HL-60 (cell line): ENCODE results near the gene DNAH8.

Source experiments
- DNase-seq, 2 experiments: peaks; one replicate each; pipeline ENCODE4 v3.0.0-alpha.2; 2010 to 2020; ENCODE audit warnings: low read depth in 1 of 2, low spot score in 1 of 2
- H3K27ac ChIP-seq: fragments of 250-450 bp; sonication (Bioruptor Pico); replicated peaks from 2 replicates; pipeline ENCODE4 v1.5.1; 2020; ENCODE audit warnings: mild to moderate bottlenecking, moderate library complexity
- H3K27me3 ChIP-seq: fragments of 250-450 bp; sonication (Bioruptor Pico); 2 replicates; pipeline ENCODE4 v1.5.1; 2021; ENCODE audit warnings: mild to moderate bottlenecking, moderate library complexity; ENCODE audit not compliant: insufficient read depth, poor library complexity, severe bottlenecking
- H3K4me3 ChIP-seq: replicated peaks from 2 replicates; pipeline ENCODE4 v1.5.1; 2011; ENCODE audit warnings: mild to moderate bottlenecking, control low read depth, low read length; ENCODE audit not compliant: insufficient read depth
- GABPA ChIP-seq: IDR thresholded peaks from 2 replicates; pipeline ENCODE4 v1.6.1; 2012; ENCODE audit warnings: low read depth
- POLR2AphosphoS5 ChIP-seq: IDR thresholded peaks from 2 replicates; pipeline ENCODE4 v1.6.1; 2012; ENCODE audit warnings: low read depth
- SPI1 ChIP-seq: IDR thresholded peaks from 2 replicates; pipeline ENCODE4 v1.6.1; 2012; ENCODE audit warnings: low read depth, mild to moderate bottlenecking, borderline replicate concordance
- TF ChIP-seq, protein P1 (sequence below): IDR thresholded peaks from one replicate; pipeline ENCODE4 v1.5.1; 2011; ENCODE audit warnings: low read length, control low read depth, inconsistent platforms; ENCODE audit not compliant: insufficient read depth
- TF ChIP-seq, protein P2 (sequence below): IDR thresholded peaks from 2 replicates; pipeline ENCODE4 v1.6.1; 2012; ENCODE audit warnings: low read depth; ENCODE audit not compliant: insufficient replicate concordance

DNAH8 gene

DNA sequence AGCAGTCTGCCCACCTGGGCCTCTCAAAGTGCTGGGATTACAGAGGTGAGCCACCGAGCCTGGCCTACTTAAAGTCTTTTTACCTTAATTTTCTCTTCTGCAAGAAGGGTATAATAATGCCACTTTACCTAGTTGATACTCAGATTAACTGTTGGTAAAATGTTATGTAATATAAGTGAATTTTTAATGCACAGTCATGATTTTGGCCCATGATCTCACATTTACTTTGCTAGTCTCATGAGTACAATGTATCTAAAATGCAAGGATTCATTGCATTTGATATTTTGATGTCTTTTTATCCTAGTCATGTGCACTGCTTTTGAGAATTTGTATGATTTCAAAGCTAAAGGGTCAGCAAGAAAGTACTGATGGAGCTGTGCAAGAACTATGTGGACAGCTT, 13.1 kb downstream of the DNAH8 start:
- Histone ChIP-seq H3K27ac (no peak overlapping the region), H3K27me3 (no peaks in the 10 kb centered on the region), H3K4me3 (no peak overlapping the region)
- no peak for DNase-seq
- TF ChIP-seq, protein P1, sequence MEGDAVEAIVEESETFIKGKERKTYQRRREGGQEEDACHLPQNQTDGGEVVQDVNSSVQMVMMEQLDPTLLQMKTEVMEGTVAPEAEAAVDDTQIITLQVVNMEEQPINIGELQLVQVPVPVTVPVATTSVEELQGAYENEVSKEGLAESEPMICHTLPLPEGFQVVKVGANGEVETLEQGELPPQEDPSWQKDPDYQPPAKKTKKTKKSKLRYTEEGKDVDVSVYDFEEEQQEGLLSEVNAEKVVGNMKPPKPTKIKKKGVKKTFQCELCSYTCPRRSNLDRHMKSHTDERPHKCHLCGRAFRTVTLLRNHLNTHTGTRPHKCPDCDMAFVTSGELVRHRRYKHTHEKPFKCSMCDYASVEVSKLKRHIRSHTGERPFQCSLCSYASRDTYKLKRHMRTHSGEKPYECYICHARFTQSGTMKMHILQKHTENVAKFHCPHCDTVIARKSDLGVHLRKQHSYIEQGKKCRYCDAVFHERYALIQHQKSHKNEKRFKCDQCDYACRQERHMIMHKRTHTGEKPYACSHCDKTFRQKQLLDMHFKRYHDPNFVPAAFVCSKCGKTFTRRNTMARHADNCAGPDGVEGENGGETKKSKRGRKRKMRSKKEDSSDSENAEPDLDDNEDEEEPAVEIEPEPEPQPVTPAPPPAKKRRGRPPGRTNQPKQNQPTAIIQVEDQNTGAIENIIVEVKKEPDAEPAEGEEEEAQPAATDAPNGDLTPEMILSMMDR = no peak
- TF ChIP-seq GABPA (no peak), POLR2AphosphoS5 (no peak), SPI1 (no peak)
- TF ChIP-seq, protein P2, sequence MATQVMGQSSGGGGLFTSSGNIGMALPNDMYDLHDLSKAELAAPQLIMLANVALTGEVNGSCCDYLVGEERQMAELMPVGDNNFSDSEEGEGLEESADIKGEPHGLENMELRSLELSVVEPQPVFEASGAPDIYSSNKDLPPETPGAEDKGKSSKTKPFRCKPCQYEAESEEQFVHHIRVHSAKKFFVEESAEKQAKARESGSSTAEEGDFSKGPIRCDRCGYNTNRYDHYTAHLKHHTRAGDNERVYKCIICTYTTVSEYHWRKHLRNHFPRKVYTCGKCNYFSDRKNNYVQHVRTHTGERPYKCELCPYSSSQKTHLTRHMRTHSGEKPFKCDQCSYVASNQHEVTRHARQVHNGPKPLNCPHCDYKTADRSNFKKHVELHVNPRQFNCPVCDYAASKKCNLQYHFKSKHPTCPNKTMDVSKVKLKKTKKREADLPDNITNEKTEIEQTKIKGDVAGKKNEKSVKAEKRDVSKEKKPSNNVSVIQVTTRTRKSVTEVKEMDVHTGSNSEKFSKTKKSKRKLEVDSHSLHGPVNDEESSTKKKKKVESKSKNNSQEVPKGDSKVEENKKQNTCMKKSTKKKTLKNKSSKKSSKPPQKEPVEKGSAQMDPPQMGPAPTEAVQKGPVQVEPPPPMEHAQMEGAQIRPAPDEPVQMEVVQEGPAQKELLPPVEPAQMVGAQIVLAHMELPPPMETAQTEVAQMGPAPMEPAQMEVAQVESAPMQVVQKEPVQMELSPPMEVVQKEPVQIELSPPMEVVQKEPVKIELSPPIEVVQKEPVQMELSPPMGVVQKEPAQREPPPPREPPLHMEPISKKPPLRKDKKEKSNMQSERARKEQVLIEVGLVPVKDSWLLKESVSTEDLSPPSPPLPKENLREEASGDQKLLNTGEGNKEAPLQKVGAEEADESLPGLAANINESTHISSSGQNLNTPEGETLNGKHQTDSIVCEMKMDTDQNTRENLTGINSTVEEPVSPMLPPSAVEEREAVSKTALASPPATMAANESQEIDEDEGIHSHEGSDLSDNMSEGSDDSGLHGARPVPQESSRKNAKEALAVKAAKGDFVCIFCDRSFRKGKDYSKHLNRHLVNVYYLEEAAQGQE = no peak

DNA sequence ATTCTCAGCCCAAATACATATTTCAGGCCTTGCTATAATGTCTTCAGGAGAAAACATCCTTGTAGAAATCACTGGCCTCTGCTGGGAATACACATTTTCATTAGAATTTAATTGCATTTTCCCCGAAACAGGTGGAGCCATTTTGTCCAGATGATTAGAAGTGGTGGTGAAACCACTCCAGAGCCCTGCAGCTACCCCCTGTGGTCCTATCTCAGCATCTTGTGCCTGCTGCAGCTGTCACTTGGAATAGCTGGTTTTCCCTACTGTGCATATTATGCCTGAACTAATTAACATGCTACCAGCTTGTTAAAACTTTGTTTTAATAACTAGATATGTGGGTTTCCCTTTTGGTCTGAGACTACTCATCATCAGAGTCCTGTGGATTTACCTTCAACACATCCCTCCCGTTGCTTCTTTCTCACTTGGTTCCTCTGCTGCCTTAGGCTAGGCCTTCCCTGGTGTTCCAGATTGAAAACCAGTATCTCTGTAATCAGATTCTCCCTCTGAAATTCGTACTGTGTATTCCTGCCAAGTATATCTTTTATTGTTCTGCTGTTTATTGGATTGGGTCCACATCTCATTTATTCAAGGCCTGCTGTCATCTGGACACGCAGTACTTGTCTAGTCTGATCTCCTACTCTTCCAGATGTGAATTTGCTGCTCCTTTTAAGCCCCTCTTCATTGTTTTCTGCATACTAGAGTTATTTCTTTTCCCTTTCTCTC, 15.2 kb downstream of the DNAH8 start:
- no peak for DNase-seq
- no peak overlapping the region for H3K27ac ChIP-seq
- no peaks in the 10 kb centered on the region for H3K27me3 ChIP-seq
- no peak overlapping the region for H3K4me3 ChIP-seq
- TF ChIP-seq, protein P2 = no peak
- no peak for TF ChIP-seq GABPA
- no peak for TF ChIP-seq SPI1
- no peak for TF ChIP-seq POLR2AphosphoS5
- TF ChIP-seq, protein P1 = no peak

DNA sequence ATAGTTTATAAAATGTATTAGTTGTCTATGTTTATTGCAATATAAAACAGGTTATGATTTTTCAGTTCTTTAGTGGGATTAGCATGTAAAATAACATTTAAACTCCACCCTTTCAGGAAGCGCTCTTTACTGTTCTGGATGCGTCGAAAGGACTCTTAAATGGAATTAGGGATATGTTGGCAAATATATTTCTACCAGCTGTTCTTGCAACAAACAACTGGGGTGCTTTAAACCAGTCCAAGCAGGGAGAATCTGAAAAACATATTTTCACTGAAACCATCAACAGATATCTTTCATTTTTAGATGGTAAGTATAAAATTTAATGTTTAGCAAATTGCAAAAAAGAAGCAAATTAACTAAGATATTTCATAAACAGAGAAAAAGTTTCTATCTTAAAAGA, 21.8 kb downstream of the DNAH8 start:
- no peak for DNase-seq
- Histone ChIP-seq H3K4me3 (no peak overlapping the region), H3K27me3 (peaks cover 2% of the 10 kb centered on the region), H3K27ac (no peak overlapping the region)
- TF ChIP-seq, protein P1 = no peak
- TF ChIP-seq POLR2AphosphoS5 (no peak), GABPA (no peak), SPI1 (no peak)
- TF ChIP-seq, protein P2 = no peak
